Stimulated activated naive CD8-positive, alpha-beta T cell treated with anti-CD3 and anti-CD28 coated beads, Interleukin-15, Interleukin-2, amounts not matched to agents 100 ng/mL and 50 ng/mL, for 24 hours (primary cell): ENCODE measurements around the gene ARAP3.
A peak's percentile ranks its signal among the peaks of the same experiment; 100 is the strongest.

Source experiments
- H3K27ac Mint-ChIP-seq: one replicate; pipeline ENCODE4 v1.8.0; 2021; ENCODE audit warnings: mild to moderate bottlenecking, mixed read lengths
- H3K27me3 Mint-ChIP-seq: one replicate; pipeline ENCODE4 v1.8.0; 2021; ENCODE audit warnings: mixed read lengths
- H3K36me3 Mint-ChIP-seq: one replicate; pipeline ENCODE4 v1.8.0; 2021; ENCODE audit warnings: low read depth, mixed read lengths
- H3K4me1 Mint-ChIP-seq: one replicate; pipeline ENCODE4 v1.8.0; 2021; ENCODE audit warnings: low read depth, mixed read lengths
- H3K4me3 Mint-ChIP-seq: one replicate; pipeline ENCODE4 v1.8.0; 2021; ENCODE audit warnings: mild to moderate bottlenecking, mixed read lengths
- H3K9me3 Mint-ChIP-seq: one replicate; pipeline ENCODE4 v1.8.0; 2021; ENCODE audit warnings: mixed read lengths

Gene ARAP3

DNA sequence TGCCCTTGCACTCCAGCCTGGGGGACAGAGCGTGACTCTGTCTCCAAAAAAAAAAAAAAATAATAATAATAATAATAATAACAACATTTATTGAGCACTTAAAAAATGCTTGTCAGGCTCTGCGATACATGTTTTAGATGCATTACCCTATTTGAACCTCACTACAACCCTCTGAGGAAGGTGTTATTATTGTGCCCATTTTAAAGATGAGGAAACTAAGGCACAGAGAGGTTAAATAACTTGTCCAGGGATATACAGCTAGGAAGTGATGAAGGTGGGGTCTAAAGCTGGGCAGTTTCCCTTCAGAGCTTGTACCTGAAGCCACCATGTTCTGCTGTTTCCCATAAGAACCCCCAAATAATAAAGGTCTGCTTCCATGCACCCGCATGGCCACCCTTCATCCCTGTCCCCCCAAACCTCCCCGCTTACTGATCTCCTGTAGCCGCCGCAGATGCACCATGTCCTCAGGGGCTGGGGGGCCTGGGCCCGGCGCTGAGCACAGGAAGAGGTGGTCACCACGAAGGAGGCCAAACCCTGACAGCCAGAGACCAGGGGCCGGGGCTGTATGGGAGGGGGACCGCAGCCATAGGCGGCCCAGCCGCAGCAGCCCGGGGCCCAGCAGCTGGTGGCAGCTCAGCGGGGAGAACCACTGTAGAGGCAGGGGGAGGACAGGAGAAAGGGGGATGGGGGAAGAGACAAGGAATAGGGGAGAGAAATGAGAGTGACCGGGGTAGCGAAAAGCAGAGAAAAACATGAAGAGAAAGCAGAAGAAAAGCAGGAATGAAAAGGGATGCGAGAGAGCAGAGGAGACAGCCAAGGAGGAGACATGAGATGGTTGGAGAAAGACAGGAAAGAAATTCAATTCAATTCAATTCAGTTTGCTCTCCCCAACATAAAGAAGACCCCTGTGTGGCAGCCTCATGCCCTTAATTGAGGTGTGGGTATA is 15.8 kb downstream of the ARAP3 start:
- no peak overlapping the region for H3K27ac Mint-ChIP-seq
- no peaks in the 10 kb centered on the region for H3K27me3 Mint-ChIP-seq
- H3K9me3 Mint-ChIP-seq = no peaks in the 10 kb centered on the region

DNA sequence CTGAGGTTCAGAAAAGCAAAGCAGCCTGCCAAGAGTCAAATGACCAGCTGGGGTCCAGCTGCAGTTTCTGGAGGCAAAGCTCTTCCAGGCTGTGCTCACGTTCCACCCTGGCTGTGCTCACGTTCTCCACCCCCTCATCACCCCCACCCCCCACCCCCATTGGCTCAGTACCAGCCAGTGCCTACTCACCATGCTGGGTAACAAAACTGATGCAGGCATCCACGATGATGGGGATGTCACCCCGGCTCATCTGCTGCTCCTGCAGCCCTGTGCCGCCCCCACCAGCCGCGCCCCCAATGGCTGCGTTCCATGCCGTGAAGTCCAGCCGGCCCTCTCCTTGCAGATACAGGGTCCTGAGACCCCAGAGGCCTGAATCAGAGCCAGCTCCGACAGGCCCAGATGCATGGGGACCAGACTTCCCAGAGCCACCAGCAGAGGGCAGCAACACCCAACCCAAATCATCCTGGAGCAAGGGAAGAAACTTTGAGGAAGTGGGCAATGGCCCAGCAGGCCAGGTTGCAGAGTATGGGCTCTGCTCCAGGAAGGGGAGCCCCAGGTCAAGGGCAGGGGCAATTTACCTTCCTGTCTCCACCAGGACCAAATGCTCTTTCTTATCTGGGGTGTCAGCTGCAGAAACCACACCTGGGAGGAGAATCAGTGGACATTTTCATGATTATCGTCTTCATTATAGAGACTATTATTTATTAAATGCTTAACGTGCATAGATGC is 17.1 kb downstream of the ARAP3 start:
- no peak overlapping the region for H3K27ac Mint-ChIP-seq
- no peaks in the 10 kb centered on the region for H3K27me3 Mint-ChIP-seq
- no peaks in the 10 kb centered on the region for H3K4me1 Mint-ChIP-seq
- no peak overlapping the region for H3K4me3 Mint-ChIP-seq
- H3K36me3 Mint-ChIP-seq = no peaks in the 10 kb centered on the region
- H3K9me3 Mint-ChIP-seq = no peaks in the 10 kb centered on the region

More for the DNA sequence above, 15.8 kb downstream of the ARAP3 start:
- Mint-ChIP-seq H3K4me3 (no peak overlapping the region), H3K36me3 (no peaks in the 10 kb centered on the region), H3K4me1 (no peaks in the 10 kb centered on the region)

DNA sequence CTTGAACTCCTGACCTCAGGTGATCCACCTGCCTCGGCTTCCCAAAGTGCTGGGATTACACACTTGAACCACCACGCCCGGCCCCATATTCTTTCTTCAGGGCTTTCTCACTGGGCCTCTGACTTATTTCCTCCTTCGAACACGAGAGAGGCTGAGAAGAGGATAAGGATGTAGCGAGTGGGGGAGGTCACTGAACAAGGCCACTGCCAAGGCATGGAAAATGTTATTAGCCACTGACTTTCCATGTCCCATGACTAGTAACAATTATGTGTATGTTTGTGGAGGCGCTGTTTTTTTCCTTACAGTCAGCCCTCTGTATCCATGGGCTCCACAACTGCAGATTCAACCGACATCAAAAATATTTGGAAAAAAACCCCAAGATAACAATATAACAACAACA is 18.5 kb downstream of the ARAP3 start:
- H3K9me3 Mint-ChIP-seq = no peaks in the 10 kb centered on the region
- no peaks in the 10 kb centered on the region for H3K36me3 Mint-ChIP-seq
- H3K27me3 Mint-ChIP-seq = no peaks in the 10 kb centered on the region
- no peak overlapping the region for H3K27ac Mint-ChIP-seq
- H3K4me3 Mint-ChIP-seq = no peak overlapping the region
- no peaks in the 10 kb centered on the region for H3K4me1 Mint-ChIP-seq

DNA sequence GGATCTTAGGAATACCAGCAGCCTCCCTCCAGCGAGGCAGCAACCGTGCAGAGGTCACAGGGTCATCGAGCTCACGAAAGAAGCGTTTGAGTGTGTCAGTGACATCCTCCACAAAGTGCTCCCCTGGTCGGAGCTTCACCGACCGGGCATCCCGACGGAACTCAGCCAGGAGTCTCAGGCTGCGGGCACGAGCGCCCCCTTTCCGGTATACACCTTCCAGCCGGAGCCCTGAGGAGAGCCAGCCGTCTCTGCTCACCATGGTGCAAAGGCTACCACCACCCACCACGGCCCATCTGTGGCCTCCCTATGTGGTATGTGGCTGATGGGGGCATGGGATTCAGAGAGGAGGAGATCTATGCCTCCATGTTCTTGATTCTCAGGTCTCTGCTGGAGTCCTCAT is 20.0 kb downstream of the ARAP3 start:
- Mint-ChIP-seq H3K4me3 (no peak overlapping the region), H3K9me3 (no peaks in the 10 kb centered on the region), H3K27me3 (no peaks in the 10 kb centered on the region), H3K36me3 (peaks cover 9% of the 10 kb centered on the region), H3K4me1 (peaks cover 6% of the 10 kb centered on the region), H3K27ac (no peak overlapping the region)

DNA sequence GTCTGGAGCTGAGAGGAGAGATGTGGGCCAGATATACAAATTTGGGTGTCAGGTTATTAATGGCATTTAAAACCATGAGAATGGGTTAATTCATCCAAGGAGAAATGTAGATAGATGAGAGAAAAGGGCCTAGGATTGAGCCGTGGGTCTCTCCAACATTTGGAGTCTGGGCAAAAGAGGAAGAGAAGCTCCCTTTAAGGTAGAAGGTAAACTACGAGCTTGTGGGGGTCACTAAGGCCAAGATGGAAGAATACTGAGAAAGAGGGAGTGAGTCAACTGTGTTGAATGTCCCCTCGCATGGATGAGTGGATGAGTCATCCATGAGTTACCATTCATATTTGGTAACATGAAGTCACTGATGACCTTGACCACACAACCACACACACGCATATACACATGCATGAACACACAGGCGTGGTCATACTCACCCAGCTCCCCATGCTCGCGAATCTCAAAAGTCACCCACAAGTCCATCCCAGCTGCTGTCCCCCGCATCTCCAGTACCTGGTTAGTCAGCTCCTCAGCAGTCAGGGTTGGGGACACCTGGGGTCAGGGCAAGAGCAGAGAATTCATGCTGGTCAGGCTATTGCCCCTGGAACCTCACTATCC is 24.0 kb downstream of the ARAP3 start:
- H3K36me3 Mint-ChIP-seq = peaks cover 13% of the 10 kb centered on the region
- peaks cover 10% of the 10 kb centered on the region for H3K4me1 Mint-ChIP-seq
- H3K9me3 Mint-ChIP-seq = no peaks in the 10 kb centered on the region
- H3K27ac Mint-ChIP-seq = no peak overlapping the region
- no peaks in the 10 kb centered on the region for H3K27me3 Mint-ChIP-seq
- no peak overlapping the region for H3K4me3 Mint-ChIP-seq

DNA sequence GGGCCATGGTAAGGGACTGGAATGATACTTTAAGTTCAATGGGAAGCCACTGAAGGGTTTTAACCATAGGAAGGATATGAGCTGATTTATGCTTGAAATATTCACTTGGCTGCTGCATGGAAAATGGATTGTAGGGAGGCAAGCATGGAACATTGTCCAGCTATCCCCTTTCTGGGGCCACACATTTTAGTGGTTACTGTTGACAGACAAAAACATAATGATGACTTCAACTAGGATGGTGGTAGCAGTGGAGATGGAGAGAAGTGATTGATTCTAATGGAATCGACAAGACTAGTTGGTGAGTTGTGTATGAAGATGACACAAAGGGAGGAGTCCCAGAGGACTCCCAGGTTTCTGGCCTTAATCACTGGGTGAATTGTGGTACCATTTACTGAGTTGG is 24.6 kb downstream of the ARAP3 start:
- H3K9me3 Mint-ChIP-seq = no peaks in the 10 kb centered on the region
- H3K36me3 Mint-ChIP-seq = peaks cover 13% of the 10 kb centered on the region
- H3K27me3 Mint-ChIP-seq = no peaks in the 10 kb centered on the region
- no peak overlapping the region for H3K27ac Mint-ChIP-seq
- no peak overlapping the region for H3K4me3 Mint-ChIP-seq
- H3K4me1 Mint-ChIP-seq = peaks cover 13% of the 10 kb centered on the region

DNA sequence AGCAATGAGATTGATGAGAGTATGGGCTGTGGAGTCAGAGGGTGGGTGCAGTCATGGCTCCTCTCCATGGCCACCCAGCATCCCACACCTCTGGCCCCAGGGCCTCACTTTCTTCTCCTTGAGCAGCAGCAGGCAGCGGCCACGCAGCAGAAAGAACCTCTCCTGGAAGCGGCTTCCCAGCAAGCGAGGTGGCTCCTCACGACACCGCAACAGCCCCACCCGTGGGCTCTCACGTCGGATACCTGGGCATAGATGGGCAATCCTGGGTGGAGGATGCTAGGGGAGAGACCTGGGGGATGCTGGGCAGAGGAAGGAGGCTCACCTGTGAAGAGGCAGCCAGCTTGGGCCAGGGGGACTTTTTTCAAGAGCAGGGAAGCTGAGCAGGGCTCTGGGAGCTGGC is 25.6 kb downstream of the ARAP3 start:
- H3K4me3 Mint-ChIP-seq = no peak overlapping the region
- no peak overlapping the region for H3K27ac Mint-ChIP-seq
- H3K36me3 Mint-ChIP-seq = peaks cover 13% of the 10 kb centered on the region
- peaks cover 22% of the 10 kb centered on the region for H3K4me1 Mint-ChIP-seq
- no peaks in the 10 kb centered on the region for H3K9me3 Mint-ChIP-seq
- no peaks in the 10 kb centered on the region for H3K27me3 Mint-ChIP-seq

DNA sequence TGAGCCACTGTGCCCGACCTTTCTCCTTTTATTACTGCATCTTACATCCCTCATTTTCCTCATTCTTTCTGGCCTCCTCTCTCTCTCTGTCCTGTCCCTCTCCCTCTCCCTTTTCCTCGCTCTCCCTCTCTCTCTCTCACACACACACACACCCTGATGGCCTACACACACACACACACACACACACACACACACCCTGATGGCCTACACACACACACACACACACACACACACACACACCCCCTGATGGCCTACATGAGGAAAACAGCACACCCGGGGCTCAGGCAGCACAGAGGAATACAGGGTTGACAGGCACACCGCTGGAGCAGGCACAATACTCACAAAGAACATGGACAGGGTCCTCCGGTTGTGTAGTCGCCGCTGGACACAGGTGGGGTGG is 27.0 kb downstream of the ARAP3 start:
- Mint-ChIP-seq H3K4me1 (peaks cover 29% of the 10 kb centered on the region), H3K27ac (no peak overlapping the region), H3K27me3 (no peaks in the 10 kb centered on the region), H3K36me3 (peaks cover 13% of the 10 kb centered on the region), H3K9me3 (no peaks in the 10 kb centered on the region), H3K4me3 (no peak overlapping the region)

DNA sequence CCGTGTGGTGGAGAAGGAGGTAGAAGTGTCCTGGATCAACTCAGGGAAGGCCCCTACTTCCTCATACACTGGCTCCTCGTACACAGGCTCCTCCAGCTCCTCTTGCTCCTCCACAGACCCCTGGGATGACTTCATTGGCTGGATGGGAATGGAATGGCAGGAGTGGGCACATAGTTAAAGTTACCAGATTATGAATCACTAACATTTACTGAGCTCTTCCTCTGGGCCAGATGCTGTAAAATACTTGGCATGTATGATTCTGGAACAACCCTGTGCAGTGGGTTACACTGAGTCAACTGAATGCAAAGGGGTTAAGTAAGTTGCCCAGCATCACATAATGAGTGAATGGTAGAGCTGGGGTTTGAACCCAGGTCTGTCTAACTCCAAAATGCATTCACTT is 27.7 kb downstream of the ARAP3 start:
- no peaks in the 10 kb centered on the region for H3K9me3 Mint-ChIP-seq
- H3K27me3 Mint-ChIP-seq = no peaks in the 10 kb centered on the region
- H3K4me1 Mint-ChIP-seq = peaks cover 34% of the 10 kb centered on the region
- no peak overlapping the region for H3K27ac Mint-ChIP-seq
- H3K36me3 Mint-ChIP-seq = peaks cover 13% of the 10 kb centered on the region
- no peak overlapping the region for H3K4me3 Mint-ChIP-seq

DNA sequence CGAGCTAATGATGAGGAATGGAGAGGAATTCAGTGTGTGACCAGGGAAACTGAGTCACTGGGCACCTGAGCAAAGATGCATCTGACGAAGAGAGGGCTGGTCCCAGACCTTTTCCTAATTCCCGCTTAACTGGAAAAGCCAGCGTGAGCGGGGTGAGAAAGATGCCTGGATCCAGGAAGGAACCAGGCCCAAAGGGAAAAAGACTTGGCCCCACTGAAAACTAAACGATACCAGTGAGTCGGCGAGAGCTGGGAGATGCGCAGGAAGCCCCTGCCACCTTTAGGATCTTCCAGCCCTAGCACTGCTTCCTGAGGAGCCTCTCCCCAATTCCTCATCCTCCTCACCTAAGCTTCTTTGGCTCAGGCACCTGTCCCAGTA is 30.3 kb downstream of the ARAP3 start:
- Mint-ChIP-seq H3K36me3 (peaks cover 6% of the 10 kb centered on the region), H3K4me3 (peak overlapping the region; percentile 93), H3K4me1 (peaks cover 28% of the 10 kb centered on the region), H3K27me3 (no peaks in the 10 kb centered on the region), H3K27ac (peak overlapping the region; percentile 42), H3K9me3 (no peaks in the 10 kb centered on the region)

DNA sequence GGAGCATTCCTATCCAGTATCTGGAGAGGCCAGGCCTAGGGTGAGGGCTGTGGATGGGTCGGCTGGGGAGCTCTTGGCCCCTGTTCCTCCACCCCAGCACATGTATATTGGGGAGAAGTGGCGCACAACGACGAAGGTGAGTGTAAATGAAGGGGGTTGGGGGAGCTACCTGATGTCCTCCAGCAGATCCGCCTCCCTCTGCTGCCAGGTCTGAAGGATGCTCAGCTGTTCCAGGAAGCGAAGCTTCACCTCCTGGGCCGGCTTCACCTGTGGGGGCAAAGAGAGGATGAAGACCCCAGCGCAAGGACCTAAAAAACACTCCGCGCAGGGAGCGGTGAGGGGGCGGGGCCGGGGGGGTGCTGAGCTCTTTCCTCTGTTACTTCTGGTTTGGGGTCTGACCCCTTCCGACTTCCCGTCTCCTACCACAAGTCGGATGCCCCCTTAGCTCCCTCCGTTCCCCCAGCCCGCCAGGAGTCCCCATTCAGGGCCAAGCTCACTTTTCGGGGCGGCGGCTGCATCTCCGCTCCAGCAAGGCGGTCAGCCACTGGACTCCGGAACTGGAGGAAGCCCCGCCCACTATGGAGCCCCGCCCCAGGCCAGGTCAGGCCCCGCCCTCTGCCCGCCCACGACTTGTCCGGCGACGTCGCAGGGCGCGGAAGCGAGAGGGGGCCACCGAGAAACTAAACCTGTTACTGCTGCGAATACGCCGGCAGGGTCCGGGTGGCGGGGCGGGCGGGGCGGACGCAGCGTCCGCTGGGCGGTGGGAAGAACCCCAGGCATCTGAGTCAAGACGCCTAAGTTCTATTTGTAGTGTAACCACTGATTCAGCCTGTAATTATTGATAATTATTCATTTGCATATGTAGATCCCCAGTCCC is 30.9 kb downstream of the ARAP3 start, which contains the start of gene FCHSD1:
Gene FCHSD1 (minus strand): TSS at position 568 of the 877 bp plus-strand sequence. CDS start 50 bp downstream, at position 518.
- peak within 1 kb of the TSS; percentile 93 for H3K4me3 Mint-ChIP-seq
- no peaks in the 10 kb centered on the region for H3K9me3 Mint-ChIP-seq
- peaks cover 9% of the 10 kb centered on the region for H3K36me3 Mint-ChIP-seq
- H3K4me1 Mint-ChIP-seq = peaks cover 27% of the 10 kb centered on the region
- H3K27me3 Mint-ChIP-seq = no peaks in the 10 kb centered on the region
- peak within 1 kb of the TSS; percentile 89 for H3K27ac Mint-ChIP-seq

DNA sequence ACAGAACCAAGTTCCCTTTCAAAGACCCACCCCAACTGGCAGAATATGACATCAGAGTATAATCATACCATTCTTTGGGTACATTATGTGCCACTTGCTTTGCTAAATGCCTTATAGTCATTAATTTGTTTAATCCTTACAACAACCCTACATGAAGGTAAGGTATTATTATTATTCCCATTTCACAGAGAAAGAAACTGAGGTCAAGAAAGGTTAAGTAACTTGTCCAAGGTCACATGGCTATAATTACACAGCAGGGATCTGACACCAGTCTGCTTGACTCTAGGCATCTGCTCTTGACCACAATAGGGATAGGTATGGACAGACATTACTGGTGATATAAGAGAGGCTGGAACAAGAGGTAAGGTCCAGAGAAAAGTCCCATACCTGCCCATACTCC is 32.1 kb downstream of the ARAP3 start:
- H3K36me3 Mint-ChIP-seq = peaks cover 8% of the 10 kb centered on the region
- no peaks in the 10 kb centered on the region for H3K9me3 Mint-ChIP-seq
- no peak overlapping the region for H3K27ac Mint-ChIP-seq
- peak overlapping the region; percentile 55 for H3K4me3 Mint-ChIP-seq
- peaks cover 24% of the 10 kb centered on the region for H3K4me1 Mint-ChIP-seq
- no peaks in the 10 kb centered on the region for H3K27me3 Mint-ChIP-seq

DNA sequence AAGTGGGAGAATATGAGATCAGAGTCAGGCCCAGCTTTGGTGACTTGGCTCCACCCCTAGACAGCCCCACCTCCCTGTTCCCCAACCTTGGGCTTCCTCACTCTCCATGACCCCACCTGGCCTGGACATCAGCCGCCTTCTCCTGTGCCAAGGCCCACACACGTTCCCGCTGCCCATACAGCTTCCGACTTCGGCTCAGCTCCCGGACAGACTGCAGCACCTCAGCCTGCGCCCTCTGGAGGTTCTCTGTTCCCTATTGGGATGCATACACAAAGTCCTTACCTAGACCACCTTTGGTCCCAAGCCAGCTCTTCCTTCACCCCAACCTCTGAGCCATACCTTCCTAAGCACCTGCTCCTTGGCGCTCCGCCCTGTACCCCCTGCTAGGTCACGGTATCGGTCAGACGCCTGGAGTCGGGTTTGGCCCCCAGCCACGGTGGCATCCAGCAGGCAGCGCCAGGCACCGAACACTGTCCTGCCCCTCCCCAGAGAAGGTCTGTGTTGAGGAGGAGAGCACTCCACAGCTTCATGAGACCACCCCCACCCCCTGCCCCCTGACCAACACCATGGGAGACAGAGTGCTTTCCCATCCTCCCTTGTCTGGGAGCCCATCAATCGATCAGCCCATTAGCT is 32.9 kb downstream of the ARAP3 start:
- Mint-ChIP-seq H3K27ac (no peak overlapping the region), H3K36me3 (peaks cover 11% of the 10 kb centered on the region), H3K9me3 (no peaks in the 10 kb centered on the region), H3K27me3 (no peaks in the 10 kb centered on the region), H3K4me3 (no peak overlapping the region), H3K4me1 (peaks cover 24% of the 10 kb centered on the region)

DNA sequence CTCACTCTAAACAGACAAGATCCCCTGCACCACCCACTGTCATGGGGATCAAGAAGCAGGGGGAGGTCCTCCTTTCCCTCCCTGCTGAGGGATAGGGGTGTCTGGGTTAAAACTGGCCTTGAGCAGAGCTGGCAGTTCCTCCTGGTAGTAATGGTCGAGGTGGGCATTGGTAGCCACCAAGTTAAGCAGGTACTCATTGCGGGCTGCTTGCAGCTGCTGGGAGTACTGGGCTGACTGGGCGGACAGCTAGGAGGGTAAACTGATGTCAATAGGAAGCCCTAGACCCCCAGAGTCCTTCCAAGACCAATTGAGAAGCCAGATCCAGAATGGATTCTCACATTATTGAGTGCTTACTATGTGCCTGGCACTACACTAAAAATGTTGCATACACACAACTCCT is 34.2 kb downstream of the ARAP3 start:
- Mint-ChIP-seq H3K4me3 (no peak overlapping the region), H3K27ac (no peak overlapping the region), H3K4me1 (peaks cover 24% of the 10 kb centered on the region), H3K9me3 (no peaks in the 10 kb centered on the region), H3K27me3 (no peaks in the 10 kb centered on the region), H3K36me3 (peaks cover 11% of the 10 kb centered on the region)
